NCI-H345 treated with DMSO at 0.1 percent for 48 hours (cell line): Measurements from ENCODE around the gene LRRC74A.

Experiments used
- DNase-seq: peaks from one replicate; lab custom pipeline; 2025; ENCODE audit not compliant: unreplicated experiment; lab: John Stamatoyannopoulos, UW

Gene LRRC74A

DNA sequence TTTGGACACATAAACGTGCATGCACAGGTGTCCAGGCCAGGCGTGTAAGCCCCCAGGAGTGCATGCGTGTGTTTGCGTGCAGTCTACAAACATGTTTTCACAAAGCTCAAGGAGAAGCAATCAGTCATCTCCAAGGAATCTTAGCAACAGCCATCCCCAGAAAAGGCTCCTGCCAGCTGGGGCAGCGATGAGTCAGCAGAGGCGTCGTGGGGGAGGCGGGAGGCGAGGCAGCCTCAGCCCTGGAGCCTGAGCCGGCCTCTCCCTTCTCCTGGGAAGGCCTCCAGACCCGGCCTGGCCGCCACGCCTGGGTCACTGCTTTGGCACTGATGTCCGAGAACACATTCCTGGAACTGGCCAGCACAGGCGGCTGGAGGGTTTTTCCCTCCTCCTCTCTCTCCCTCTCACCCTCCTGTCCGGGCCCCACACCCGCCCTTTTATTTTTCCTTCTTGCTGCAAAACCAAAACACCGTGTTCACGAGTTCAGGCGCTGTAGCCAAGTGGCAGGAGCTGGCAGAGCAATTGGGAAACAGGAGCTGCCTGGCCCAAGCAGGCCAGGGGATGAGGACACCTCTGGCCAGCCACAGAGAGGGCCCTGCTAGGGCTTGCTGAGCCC, 92.7 kb downstream of the LRRC74A start:
- no peak for DNase-seq
